Activated T-cell treated with anti-CD3 and anti-CD28 coated beads for 48 hours (primary cell): ENCODE results near the gene SUGP1.

Experiments used
- DNase-seq: peaks from one replicate; pipeline ENCODE4 v3.0.0-alpha.2; 2020; ENCODE audit warnings: low read depth

SUGP1 gene

DNA sequence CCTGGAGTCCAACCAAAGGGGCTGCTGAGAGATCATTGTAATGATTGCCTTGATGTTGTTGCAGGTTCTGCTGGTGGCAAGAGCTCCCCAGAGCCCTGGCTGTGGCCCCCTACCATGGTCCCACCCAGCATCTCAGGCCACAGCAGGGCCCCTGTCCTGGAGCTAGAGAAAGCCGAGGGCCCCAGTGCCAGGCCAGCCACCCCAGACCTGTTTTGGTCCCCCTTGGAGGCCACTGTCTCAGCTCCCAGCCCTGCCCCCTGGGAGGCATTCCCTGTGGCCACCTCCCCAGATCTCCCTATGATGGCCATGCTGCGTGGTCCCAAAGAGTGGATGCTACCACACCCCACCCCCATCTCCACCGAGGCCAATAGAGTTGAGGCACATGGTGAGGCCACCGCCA is 93.1 kb downstream of the SUGP1 start:
- DNase-seq, result no peak

DNA sequence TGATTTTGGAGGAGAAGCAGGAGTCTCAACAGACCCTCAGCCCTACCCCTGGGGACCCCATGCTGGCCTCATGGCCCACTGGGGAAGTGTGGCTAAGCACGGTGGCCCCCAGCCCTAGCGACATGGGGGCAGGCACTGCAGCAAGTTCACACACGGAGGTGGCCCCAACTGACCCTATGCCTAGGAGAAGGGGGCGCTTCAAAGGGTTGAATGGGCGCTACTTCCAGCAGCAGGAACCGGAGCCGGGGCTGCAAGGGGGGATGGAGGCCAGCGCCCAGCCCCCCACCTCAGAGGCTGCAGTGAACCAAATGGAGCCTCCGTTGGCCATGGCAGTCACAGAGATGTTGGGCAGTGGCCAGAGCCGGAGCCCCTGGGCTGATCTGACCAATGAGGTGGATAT is 93.6 kb downstream of the SUGP1 start:
- no peak for DNase-seq

DNA sequence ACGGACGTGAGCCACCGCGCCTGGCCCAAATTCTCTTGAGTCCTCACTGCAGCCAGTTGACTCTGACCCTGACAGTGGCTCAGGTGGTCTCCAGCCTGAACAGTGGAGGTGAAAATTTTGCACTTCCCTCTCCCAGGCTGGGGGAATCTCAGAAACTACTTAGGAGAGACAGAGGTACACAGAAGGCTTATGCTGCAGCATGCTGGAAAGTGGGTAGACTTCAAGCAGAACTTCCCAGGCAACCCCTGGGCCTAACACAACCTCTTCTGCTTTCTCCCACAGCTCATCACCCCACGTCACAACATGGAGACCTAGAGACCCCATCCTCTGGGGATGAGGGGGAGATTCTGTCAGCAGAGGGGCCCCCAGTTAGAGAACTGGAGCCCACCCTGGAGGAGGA is 94.1 kb downstream of the SUGP1 start:
- DNase-seq, result no peak
